ENCODE data around the gene PABPN1L. TPM values are rescaled to one million over a fixed set of nuclear protein-coding genes. Genes with fewer than 3 reads are reported as not detected.

Gene PABPN1L
- total RNA-seq, 1 donor from 2014 or later, result not detected

- Mint-ChIP-seq H3K9me3 (ENCODE audit: unreplicated experiment) (no peaks in the 10 kb centered on the region), H3K4me1 (ENCODE audit: low read depth, unreplicated experiment) (no peaks in the 10 kb centered on the region), H3K36me3 (ENCODE audit: low read depth, unreplicated experiment) (peaks cover 2% of the 10 kb centered on the region), H3K27ac (ENCODE audit: unreplicated experiment) (no peak overlapping the region), H3K27me3 (ENCODE audit: low read depth, unreplicated experiment) (peaks cover 10% of the 10 kb centered on the region), H3K4me3 (ENCODE audit: unreplicated experiment) (no peak overlapping the region)
- Histone ChIP-seq H3K27ac (ENCODE audit: low read depth, low read length) (no peak overlapping the region), H3K9ac (ENCODE audit: low read length) (no peak overlapping the region), H3K4me3 (ENCODE audit: insufficient read depth, low read depth, low read length) (no peak overlapping the region), H3K4me1 (ENCODE audit: insufficient read depth, low read length) (no peaks in the 10 kb centered on the region), H3K36me3 (ENCODE audit: insufficient read depth, low read length) (no peaks in the 10 kb centered on the region), H2AFZ (ENCODE audit: low read depth, low read length) (no peak overlapping the region), H4K20me1 (ENCODE audit: insufficient read depth, low read length) (no peaks in the 10 kb centered on the region), H3K79me2 (ENCODE audit: insufficient read depth, low read length) (no peaks in the 10 kb centered on the region), H3K27me3 (ENCODE audit: insufficient read depth, low read length) (peaks cover 7% of the 10 kb centered on the region), H3K4me2 (ENCODE audit: low read length) (no peak overlapping the region), H3K9me3 (ENCODE audit: insufficient read depth, low read depth, low read length) (no peaks in the 10 kb centered on the region)
- DNase-seq (ENCODE audit: low read depth) (no peak), FAIRE-seq (no peak)
- TF ChIP-seq CTCF (IDR thresholded peaks at IDR 0.05; ENCODE audit: insufficient read depth, low read depth, low read length), result no peak
- TF ChIP-seq EZH2 (IDR thresholded peaks at IDR 0.05; ENCODE audit: insufficient read depth, low read length), result no peak
Observed at GRCh38 chr16:88884569-88885271, 18.3 kb upstream of the PABPN1L start.

DNA sequence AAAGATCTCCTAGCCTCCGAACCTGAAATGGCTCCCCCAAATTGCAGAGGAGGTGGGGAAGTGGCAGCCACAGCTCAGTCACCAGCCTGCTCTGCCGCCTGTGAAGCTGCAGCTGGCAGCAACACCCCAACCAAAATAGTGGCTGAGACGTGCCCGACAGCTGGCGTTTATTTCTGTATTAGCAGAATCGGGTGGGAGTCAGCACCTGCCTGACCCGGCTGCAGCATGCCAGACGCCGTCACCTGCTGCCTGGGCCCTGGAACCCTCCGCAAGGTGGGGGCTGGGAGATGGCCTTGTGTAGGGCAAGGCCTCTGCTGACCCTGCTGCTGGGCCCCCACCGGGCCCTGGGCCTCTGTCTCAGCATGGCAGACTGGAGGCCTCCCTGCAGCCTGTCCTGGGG is 17.5 kb upstream of the PABPN1L start:
- H3K9me3 Mint-ChIP-seq (ENCODE audit: unreplicated experiment), result no peaks in the 10 kb centered on the region
- H3K27ac ChIP-seq (ENCODE audit: low read depth, low read length), result no peak overlapping the region

More for the DNA sequence above, 17.5 kb upstream of the PABPN1L start:
- Mint-ChIP-seq H3K27ac (ENCODE audit: unreplicated experiment) (no peak overlapping the region), H3K4me1 (ENCODE audit: low read depth, unreplicated experiment) (no peaks in the 10 kb centered on the region), H3K27me3 (ENCODE audit: low read depth, unreplicated experiment) (peaks cover 9% of the 10 kb centered on the region), H3K4me3 (ENCODE audit: unreplicated experiment) (no peak overlapping the region), H3K36me3 (ENCODE audit: low read depth, unreplicated experiment) (no peaks in the 10 kb centered on the region)
- H4K20me1 ChIP-seq (ENCODE audit: insufficient read depth, low read length), result no peaks in the 10 kb centered on the region
- DNase-seq (ENCODE audit: low read depth) (no peak), FAIRE-seq (no peak)
- H3K4me3 ChIP-seq (ENCODE audit: insufficient read depth, low read depth, low read length), result no peak overlapping the region
- H2AFZ ChIP-seq (ENCODE audit: low read depth, low read length), result no peak overlapping the region
- H3K79me2 ChIP-seq (ENCODE audit: insufficient read depth, low read length), result no peaks in the 10 kb centered on the region
- no peaks in the 10 kb centered on the region for H3K36me3 ChIP-seq (ENCODE audit: insufficient read depth, low read length)
- no peaks in the 10 kb centered on the region for H3K9me3 ChIP-seq (ENCODE audit: insufficient read depth, low read depth, low read length)
- TF ChIP-seq CTCF (IDR thresholded peaks at IDR 0.05; ENCODE audit: insufficient read depth, low read depth, low read length) (no peak), EZH2 (IDR thresholded peaks at IDR 0.05; ENCODE audit: insufficient read depth, low read length) (no peak)
- no peak overlapping the region for H3K4me2 ChIP-seq (ENCODE audit: low read length)
- H3K4me1 ChIP-seq (ENCODE audit: insufficient read depth, low read length), result no peaks in the 10 kb centered on the region
- peaks cover 7% of the 10 kb centered on the region for H3K27me3 ChIP-seq (ENCODE audit: insufficient read depth, low read length)
- H3K9ac ChIP-seq (ENCODE audit: low read length), result no peak overlapping the region

Data from astrocyte (in vitro differentiated cells and primary cell).